Thoracic aorta (tissue), 2 donors: ENCODE results near the gene SLFNL1. TPM values are rescaled to one million over a fixed set of nuclear protein-coding genes. Genes with fewer than 3 reads are reported as not detected.

Experiments used
- ATAC-seq: fragments of 150-250 bp; one replicate; pipeline ENCODE4 v1.8.0; 2017; ENCODE audit warnings: low read depth; ENCODE audit not compliant: insufficient number of reproducible peaks, low FRiP score
- DNase-seq: peaks from one replicate; pipeline ENCODE4 v3.0.0-alpha.2; 2020; ENCODE audit warnings: low spot score
- H3K27ac ChIP-seq, 2 donors: fragments of 200-600 bp; sonication (generic); 1 replicate in 1 of 2; 2 replicates in 1 of 2; pipeline ENCODE4 v1.5.1; 2016; ENCODE audit warnings: mild to moderate bottlenecking in 2 of 2, moderate library complexity in 2 of 2
- H3K27me3 ChIP-seq: fragments of 200-600 bp; sonication (generic); replicated peaks from 2 replicates; pipeline ENCODE4 v1.6.0; 2016; ENCODE audit warnings: mild to moderate bottlenecking; ENCODE audit not compliant: insufficient read depth
- H3K36me3 ChIP-seq: fragments of 200-600 bp; sonication (generic); one replicate; pipeline ENCODE4 v1.5.1; 2016
- H3K4me1 ChIP-seq, 2 donors: fragments of 200-600 bp; sonication (generic); 1 replicate in 1 of 2; 2 replicates in 1 of 2; pipeline versions ENCODE4 v1.5.1 to v1.6.0; 2016; ENCODE audit warnings: low read depth in 2 of 2, mild to moderate bottlenecking in 1 of 2; ENCODE audit not compliant: control insufficient read depth in 1 of 2
- H3K4me3 ChIP-seq: fragments of 200-600 bp; sonication (generic); 2 replicates; pipeline ENCODE4 v1.5.1; 2016; ENCODE audit warnings: mild to moderate bottlenecking
- H3K9me3 ChIP-seq: fragments of 200-600 bp; sonication (generic); 2 replicates; pipeline ENCODE4 v1.5.1; 2016
- CTCF ChIP-seq: fragments of 200-600 bp; sonication (generic); IDR thresholded peaks from one replicate; pipeline ENCODE4 v1.5.1; 2019; ENCODE audit warnings: antibody characterized with exemption
- total RNA-seq, 2 donors: library from RNA; depleted of rRNA; stranded (reverse); fragments of >200 nt; gene quantifications; one replicate each; pipeline versions ENCODE4 v1.1.0 to v1.2.3, GENCODE V29; 2016

Gene SLFNL1
- total RNA-seq, 2 donors from 2014 or later = 0.68 to 1.3 TPM

- H3K36me3 ChIP-seq = no peaks in the 10 kb centered on the region
- H3K27ac ChIP-seq = peak overlapping the region; percentile 93
- H3K4me1 ChIP-seq = peaks cover 30 to 75% of the 10 kb centered on the region in 2 donors
- H3K4me3 ChIP-seq = peak overlapping the region; percentile 87
- no peaks in the 10 kb centered on the region for H3K9me3 ChIP-seq
- ATAC-seq = peak; percentile 9
- DNase-seq = no peak
- TF ChIP-seq CTCF = no peak
- no peaks in the 10 kb centered on the region for H3K27me3 ChIP-seq
These were observed 41.5 kb downstream of the SLFNL1 start for GRCh38 chr1:40980068-40980452.

- Histone ChIP-seq H3K9me3 (no peaks in the 10 kb centered on the region), H3K27ac (peak within 1 kb of the TSS; percentile 93), H3K4me3 (peak within 1 kb of the TSS; percentile 87), H3K36me3 (no peaks in the 10 kb centered on the region), H3K4me1 (peaks cover 24 to 68% of the 10 kb centered on the region in 2 donors), H3K27me3 (no peaks in the 10 kb centered on the region)
- DNase-seq (peak; percentile 71), ATAC-seq (peak; percentile 76)
- TF ChIP-seq CTCF = peak; percentile 19
These were observed 42.1 kb downstream of the SLFNL1 start, which contains the start of gene CTPS1 for GRCh38 chr1:40979241-40980067. Gene CTPS1, plus strand, starts transcription at chr1:40979696. Its CDS starts 3,595 bp downstream, at chr1:40983291.

GRCh38 chr1:40978886-40979240 is 42.7 kb downstream of the SLFNL1 start:
- Histone ChIP-seq H3K9me3 (no peaks in the 10 kb centered on the region), H3K27ac (peak overlapping the region; percentile 93), H3K27me3 (no peaks in the 10 kb centered on the region), H3K4me3 (peak overlapping the region; percentile 87), H3K36me3 (no peaks in the 10 kb centered on the region), H3K4me1 (peaks cover 21 to 63% of the 10 kb centered on the region in 2 donors)
- DNase-seq (no peak), ATAC-seq (no peak)
- TF ChIP-seq CTCF = no peak

- Histone ChIP-seq H3K27me3 (no peaks in the 10 kb centered on the region), H3K4me1 (peaks cover 13 to 51% of the 10 kb centered on the region in 2 donors), H3K4me3 (no peak overlapping the region), H3K27ac (peak overlapping the region in 1 of 2 donors; percentile 93), H3K9me3 (no peaks in the 10 kb centered on the region), H3K36me3 (no peaks in the 10 kb centered on the region)
- no peak for DNase-seq
- no peak for ATAC-seq
- TF ChIP-seq CTCF = no peak
These were observed 43.8 kb downstream of the SLFNL1 start for GRCh38 chr1:40977716-40978115.

GRCh38 chr1:40976952-40977690 is 44.4 kb downstream of the SLFNL1 start:
- no peak for ATAC-seq
- no peak for TF ChIP-seq CTCF

More at GRCh38 chr1:40976952-40977690, 44.4 kb downstream of the SLFNL1 start:
- no peaks in the 10 kb centered on the region for H3K27me3 ChIP-seq
- H3K9me3 ChIP-seq = no peaks in the 10 kb centered on the region
- no peaks in the 10 kb centered on the region for H3K36me3 ChIP-seq
- H3K4me3 ChIP-seq = no peak overlapping the region
- no peak for DNase-seq
- H3K27ac ChIP-seq = peak overlapping the region in 1 of 2 donors; percentile 93
- peaks cover 13 to 45% of the 10 kb centered on the region in 2 donors for H3K4me1 ChIP-seq
